IMR-90 (cell line): ENCODE results near the gene HOXB6.

Experiments used
- CEBPB ChIP-seq: IDR thresholded peaks from 2 replicates; pipeline ENCODE4 v1.6.1; 2012; ENCODE audit warnings: low read depth, low read length, improper control_type of control experiment
- CTCF ChIP-seq: conservative IDR thresholded peaks from 2 replicates; pipeline ENCODE4 v1.5.1; 2012; ENCODE audit warnings: mild to moderate bottlenecking, low read depth, low read length, improper control_type of control experiment
- ELK1 ChIP-seq: fragments of 150-350 bp; IDR thresholded peaks from 2 replicates; pipeline ENCODE4 v1.6.1; 2016; ENCODE audit warnings: low read depth, mild to moderate bottlenecking, low read length, moderate library complexity, borderline replicate concordance
- MAFK ChIP-seq: IDR thresholded peaks from 2 replicates; pipeline ENCODE4 v1.6.1; 2012; ENCODE audit warnings: low read depth, low read length, improper control_type of control experiment
- RAD21 ChIP-seq: IDR thresholded peaks from 2 replicates; pipeline ENCODE4 v1.6.1; 2012; ENCODE audit warnings: low read length, improper control_type of control experiment

- TF ChIP-seq MAFK: no peak
- no peak for TF ChIP-seq CTCF
- no peak for TF ChIP-seq RAD21
- no peak for TF ChIP-seq ELK1
- TF ChIP-seq CEBPB: peak; percentile 11; the same call in 1 of the 2 replicates
Measured at GRCh38 chr17:48571826-48572417, 32.9 kb downstream of the HOXB6 start.
